Measurements from ENCODE around the gene MCRIP2.

GRCh38 chr16:662597-662996 lies 21.0 kb downstream of the MCRIP2 start:
- TF ChIP-seq POLR2A (IDR thresholded peaks at IDR 0.05; ENCODE audit: low read depth, low read length) (no peak), POLR2AphosphoS5 (IDR thresholded peaks at IDR 0.05; ENCODE audit: low read depth, low read length) (no peak), TAF1 (IDR thresholded peaks at IDR 0.05; ENCODE audit: borderline replicate concordance, low read depth, low read length) (no peak)
